ENCODE results near the gene SRP68. TPM values are rescaled to one million over a fixed set of nuclear protein-coding genes. Genes with fewer than 3 reads are reported as not detected.
"Not testable (repeated sequence)": the region's sequence is repeated elsewhere in the genome, so short reads cannot be mapped to it uniquely, and the experiment has no call there.

SRP68 gene
- total and polyA plus RNA-seq, 5 experiments from 2014 or later: 53.3 to 80.5 (median 79.1) TPM

- Mint-ChIP-seq H3K27ac (peak overlapping the region in 8 of 10 donors; percentile 73 to 90 (median 82)), H3K4me3 (no peak overlapping the region), H3K36me3 (peaks cover 8 to 87% (median 12%) of the 10 kb centered on the region in 3 donors), H3K27me3 (no peaks in the 10 kb centered on the region), H3K4me1 (peaks cover 10 to 30% (median 25%) of the 10 kb centered on the region in 4 donors), H3K9me3 (no peaks in the 10 kb centered on the region)
- DNase-seq (no peak), ATAC-seq (no peak)
- POLR2A ChIA-PET: interaction anchor here (1.2 to 1.5 kb wide), 3 partner anchors 15 to 36 kb away, joined by 3 to 5 read pairs (median 5); no protein-coding TSS in a partner anchor
These were observed 22.3 kb downstream of the SRP68 start for GRCh38 chr17:76049836-76050537.

- Mint-ChIP-seq H3K9me3 (no peaks in the 10 kb centered on the region), H3K4me3 (peak overlapping the region in 2 of 10 donors; percentile 8 to 44)
- POLR2A ChIA-PET: interaction anchor here (1.2 kb wide), 2 partner anchors 16 to 35 kb away, joined by 5 read pairs; no protein-coding TSS in a partner anchor
These were observed 23.1 kb downstream of the SRP68 start for GRCh38 chr17:76049239-76049638.

GRCh38 chr17:76048711-76049110 is 23.6 kb downstream of the SRP68 start:
- Mint-ChIP-seq H3K4me3 (peak overlapping the region in 1 of 10 donors; percentile 8), H3K9me3 (no peaks in the 10 kb centered on the region), H3K4me1 (peaks cover 10 to 30% (median 24%) of the 10 kb centered on the region in 4 donors), H3K27me3 (no peaks in the 10 kb centered on the region), H3K36me3 (peaks cover 15 to 87% (median 19%) of the 10 kb centered on the region in 3 donors), H3K27ac (peak overlapping the region; percentile 36 to 95 (median 84))
- POLR2A ChIA-PET: interaction anchor here (1.2 kb wide), 2 partner anchors 16 to 34 kb away, joined by 5 read pairs; no protein-coding TSS in a partner anchor
- ATAC-seq (peak; percentile 79 to 87), DNase-seq (peak in 3 of 10 donors; percentile 7 to 58 (median 57))

More at GRCh38 chr17:76049239-76049638, 23.1 kb downstream of the SRP68 start:
- H3K27ac Mint-ChIP-seq: peak overlapping the region; percentile 45 to 95 (median 84)
- H3K4me1 Mint-ChIP-seq: peaks cover 10 to 30% (median 25%) of the 10 kb centered on the region in 4 donors
- H3K36me3 Mint-ChIP-seq: peaks cover 11 to 87% (median 13%) of the 10 kb centered on the region in 3 donors
- ATAC-seq: no peak
- no peaks in the 10 kb centered on the region for H3K27me3 Mint-ChIP-seq
- no peak for DNase-seq

- POLR2A ChIA-PET: interaction anchor here (2.4 kb wide), 1 partner anchor 9 kb away, joined by 5 read pairs; no protein-coding TSS in a partner anchor
- ATAC-seq (no peak), DNase-seq (no peak)
- Mint-ChIP-seq H3K27ac (peak overlapping the region; percentile 31 to 95 (median 81)), H3K9me3 (no peaks in the 10 kb centered on the region), H3K4me1 (peaks cover 10 to 30% (median 23%) of the 10 kb centered on the region in 4 donors), H3K27me3 (no peaks in the 10 kb centered on the region), H3K4me3 (no peak overlapping the region), H3K36me3 (peaks cover 16 to 87% (median 19%) of the 10 kb centered on the region in 3 donors)
These were observed 24.2 kb downstream of the SRP68 start for GRCh38 chr17:76048025-76048605.

- peaks cover 12 to 86% (median 19%) of the 10 kb centered on the region in 3 donors for H3K36me3 Mint-ChIP-seq
- no peaks in the 10 kb centered on the region for H3K27me3 Mint-ChIP-seq
- H3K4me1 Mint-ChIP-seq: peaks cover 10 to 24% (median 20%) of the 10 kb centered on the region in 4 donors
- POLR2A ChIA-PET: interaction anchor here (0.6 to 2.4 kb wide), 6 partner anchors 11 to 64 kb away, joined by 3 to 7 read pairs (median 4); no protein-coding TSS in a partner anchor
- H3K9me3 Mint-ChIP-seq: no peaks in the 10 kb centered on the region
- no peak overlapping the region for H3K4me3 Mint-ChIP-seq
- DNase-seq: no peak
- no peak for ATAC-seq
- no peak overlapping the region for H3K27ac Mint-ChIP-seq
These were observed 26.3 kb downstream of the SRP68 start for GRCh38 chr17:76046064-76046463.

GRCh38 chr17:76044475-76045007 is 27.8 kb downstream of the SRP68 start:
- not testable (repeated sequence) for DNase-seq, H3K27me3 Mint-ChIP-seq, ATAC-seq, H3K4me3 Mint-ChIP-seq, H3K9me3 Mint-ChIP-seq
- POLR2A ChIA-PET: interaction anchor here (0.9 kb wide), 1 partner anchor 31 kb away, joined by 3 read pairs; no protein-coding TSS in a partner anchor
- Mint-ChIP-seq H3K4me1 (peaks cover 8 to 18% (median 14%) of the 10 kb centered on the region in 4 donors), H3K36me3 (peaks cover 14 to 87% (median 20%) of the 10 kb centered on the region in 3 donors), H3K27ac (peak overlapping the region in 5 of 10 donors; percentile 57 to 86 (median 64))

- H3K27me3 Mint-ChIP-seq, H3K9me3 Mint-ChIP-seq, DNase-seq, H3K4me1 Mint-ChIP-seq, ATAC-seq, H3K4me3 Mint-ChIP-seq: not testable (repeated sequence)
- Mint-ChIP-seq H3K36me3 (peaks cover 9 to 88% (median 17%) of the 10 kb centered on the region in 3 donors), H3K27ac (peak overlapping the region in 3 of 10 donors; percentile 29 to 75 (median 37))
- POLR2A ChIA-PET: interaction anchor here (1.1 kb wide), 1 partner anchor 13 kb away, joined by 4 read pairs; no protein-coding TSS in a partner anchor
These were observed 29.4 kb downstream of the SRP68 start for GRCh38 chr17:76042868-76043267.

GRCh38 chr17:76040376-76040775 is 31.9 kb downstream of the SRP68 start:
- peaks cover 7 to 77% (median 17%) of the 10 kb centered on the region in 3 donors for H3K36me3 Mint-ChIP-seq
- no peaks in the 10 kb centered on the region for H3K27me3 Mint-ChIP-seq

GRCh38 chr17:76039121-76039520 is 33.2 kb downstream of the SRP68 start:
- Mint-ChIP-seq H3K27ac (peak overlapping the region in 8 of 10 donors; percentile 10 to 85 (median 60)), H3K36me3 (peaks cover 4 to 65% (median 14%) of the 10 kb centered on the region in 3 donors), H3K27me3 (no peaks in the 10 kb centered on the region), H3K4me3 (no peak overlapping the region), H3K9me3 (no peaks in the 10 kb centered on the region), H3K4me1 (peaks cover 6 to 29% (median 14%) of the 10 kb centered on the region in 4 donors)
- ATAC-seq (no peak), DNase-seq (no peak)
- POLR2A ChIA-PET: interaction anchor here (0.6 to 2.0 kb wide), 3 partner anchors 8 to 26 kb away, joined by 3 to 8 read pairs (median 4); no protein-coding TSS in a partner anchor

More at GRCh38 chr17:76040376-76040775, 31.9 kb downstream of the SRP68 start:
- no peaks in the 10 kb centered on the region for H3K9me3 Mint-ChIP-seq
- DNase-seq: no peak
- no peak for ATAC-seq
- POLR2A ChIA-PET: interaction anchor here (0.8 to 2.0 kb wide), 4 partner anchors 10 to 26 kb away, joined by 3 to 8 read pairs (median 4); no protein-coding TSS in a partner anchor
- H3K27ac Mint-ChIP-seq: peak overlapping the region in 5 of 10 donors; percentile 19 to 85 (median 51)
- H3K4me1 Mint-ChIP-seq: peaks cover 5 to 20% (median 9%) of the 10 kb centered on the region in 4 donors
- H3K4me3 Mint-ChIP-seq: no peak overlapping the region

- peaks cover 0 to 54% (median 9%) of the 10 kb centered on the region in 3 donors for H3K36me3 Mint-ChIP-seq
- no peaks in the 10 kb centered on the region for H3K27me3 Mint-ChIP-seq
- H3K4me3 Mint-ChIP-seq: peak overlapping the region in 1 of 10 donors; percentile 4
- ATAC-seq (no peak), DNase-seq (no peak)
- POLR2A ChIA-PET: interaction anchor here (0.6 to 2.2 kb wide), 3 partner anchors 16 to 18 kb away, joined by 3 to 5 read pairs (median 3); no protein-coding TSS in a partner anchor
- H3K27ac Mint-ChIP-seq: peak overlapping the region; percentile 40 to 85 (median 79)
- H3K9me3 Mint-ChIP-seq: no peaks in the 10 kb centered on the region
- peaks cover 6 to 36% (median 19%) of the 10 kb centered on the region in 4 donors for H3K4me1 Mint-ChIP-seq
These were observed 34.3 kb downstream of the SRP68 start for GRCh38 chr17:76038050-76038449.

- no peak for ATAC-seq
- Mint-ChIP-seq H3K27ac (peak overlapping the region in 9 of 10 donors; percentile 35 to 81 (median 67)), H3K4me1 (peaks cover 9 to 45% (median 22%) of the 10 kb centered on the region in 4 donors), H3K36me3 (peaks cover 0 to 42% (median 9%) of the 10 kb centered on the region in 3 donors), H3K4me3 (no peak overlapping the region), H3K27me3 (no peaks in the 10 kb centered on the region), H3K9me3 (no peaks in the 10 kb centered on the region)
- POLR2A ChIA-PET: interaction anchor here (0.7 to 2.2 kb wide), 3 partner anchors 15 to 273 kb away, joined by 3 to 5 read pairs (median 5); no protein-coding TSS in a partner anchor
- no peak for DNase-seq
These were observed 35.6 kb downstream of the SRP68 start for GRCh38 chr17:76036497-76037261.
